ENCODE measurements around the gene SHC2. TPM values are rescaled to one million over a fixed set of nuclear protein-coding genes. Genes with fewer than 3 reads are reported as not detected.

Gene SHC2
- total and polyA plus RNA-seq, 2 donors from 2014 or later = 10.7 to 24.4 TPM

DNA sequence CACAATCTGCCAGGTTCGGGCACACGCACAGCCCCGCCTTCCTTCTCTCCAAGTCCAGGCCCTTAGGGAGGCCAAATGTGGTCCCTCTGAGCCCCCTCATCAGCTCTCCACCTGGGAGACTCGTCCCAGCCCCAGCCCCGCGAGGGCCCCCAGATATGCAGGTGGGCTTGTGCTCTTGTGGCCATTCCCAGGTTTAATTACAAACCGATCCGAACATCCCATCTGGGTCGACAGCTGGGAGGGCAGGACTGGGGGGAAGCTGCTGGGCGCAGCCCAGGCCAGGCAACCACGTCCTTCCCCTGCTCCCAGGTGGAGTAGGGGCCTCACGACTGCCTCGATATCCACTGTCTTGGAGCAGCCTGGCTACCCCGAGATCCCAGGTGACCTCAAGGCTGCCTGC is 44.4 kb downstream of the SHC2 start:
- H3K36me3 ChIP-seq (ENCODE audit: control insufficient read depth in 2 of 3, insufficient read depth in 3 of 3, low read length in 3 of 3) = no peaks in the 10 kb centered on the region
- FAIRE-seq (no peak), DNase-seq (no peak)
- H3K4me3 ChIP-seq (ENCODE audit: low read length in 3 of 3) = no peak overlapping the region
- intact Hi-C loops (cut with DNase I) = no loop called here
- no peaks in the 10 kb centered on the region for H3K27me3 ChIP-seq (ENCODE audit: control insufficient read depth, insufficient read depth, low read length)
- no peak overlapping the region for H3K9ac ChIP-seq (ENCODE audit: low read length in 3 of 3)
- TF ChIP-seq, protein P1, sequence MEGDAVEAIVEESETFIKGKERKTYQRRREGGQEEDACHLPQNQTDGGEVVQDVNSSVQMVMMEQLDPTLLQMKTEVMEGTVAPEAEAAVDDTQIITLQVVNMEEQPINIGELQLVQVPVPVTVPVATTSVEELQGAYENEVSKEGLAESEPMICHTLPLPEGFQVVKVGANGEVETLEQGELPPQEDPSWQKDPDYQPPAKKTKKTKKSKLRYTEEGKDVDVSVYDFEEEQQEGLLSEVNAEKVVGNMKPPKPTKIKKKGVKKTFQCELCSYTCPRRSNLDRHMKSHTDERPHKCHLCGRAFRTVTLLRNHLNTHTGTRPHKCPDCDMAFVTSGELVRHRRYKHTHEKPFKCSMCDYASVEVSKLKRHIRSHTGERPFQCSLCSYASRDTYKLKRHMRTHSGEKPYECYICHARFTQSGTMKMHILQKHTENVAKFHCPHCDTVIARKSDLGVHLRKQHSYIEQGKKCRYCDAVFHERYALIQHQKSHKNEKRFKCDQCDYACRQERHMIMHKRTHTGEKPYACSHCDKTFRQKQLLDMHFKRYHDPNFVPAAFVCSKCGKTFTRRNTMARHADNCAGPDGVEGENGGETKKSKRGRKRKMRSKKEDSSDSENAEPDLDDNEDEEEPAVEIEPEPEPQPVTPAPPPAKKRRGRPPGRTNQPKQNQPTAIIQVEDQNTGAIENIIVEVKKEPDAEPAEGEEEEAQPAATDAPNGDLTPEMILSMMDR (IDR thresholded peaks at IDR 0.05; ENCODE audit: borderline replicate concordance, extremely low read depth, insufficient read depth) = no peak
- no peaks in the 10 kb centered on the region for H3K9me3 ChIP-seq (ENCODE audit: control insufficient read depth in 2 of 3, insufficient read depth in 1 of 3, low read length in 3 of 3)
- H3K4me1 ChIP-seq (ENCODE audit: control insufficient read depth in 2 of 3, insufficient read depth in 2 of 3, low read depth in 1 of 3, low read length in 3 of 3) = no peaks in the 10 kb centered on the region
- H3K27ac ChIP-seq (ENCODE audit: low read depth in 2 of 2, low read length in 2 of 2) = no peak overlapping the region

DNA sequence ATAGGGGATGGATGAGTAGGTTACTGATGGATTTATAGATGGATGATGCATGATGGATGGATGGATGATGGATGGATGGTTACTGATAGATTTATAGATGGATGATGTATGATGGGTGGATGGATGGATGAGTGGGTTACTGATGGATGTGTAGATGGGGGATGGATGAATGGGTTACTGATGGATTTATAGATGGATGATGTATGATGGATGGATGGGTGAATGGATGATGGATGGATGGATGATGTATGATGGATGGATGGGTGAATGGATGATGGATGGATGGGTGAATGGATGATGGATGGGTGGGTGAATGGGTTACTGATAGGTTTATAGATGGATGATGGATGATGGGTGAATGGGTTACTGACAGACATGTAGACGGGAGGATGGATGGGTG is 45.5 kb downstream of the SHC2 start:
- Histone ChIP-seq H3K9me3 (ENCODE audit: control insufficient read depth in 2 of 3, insufficient read depth in 1 of 3, low read length in 3 of 3) (no peaks in the 10 kb centered on the region), H3K27me3 (ENCODE audit: control insufficient read depth, insufficient read depth, low read length) (no peaks in the 10 kb centered on the region), H3K4me3 (ENCODE audit: low read length in 3 of 3) (no peak overlapping the region), H3K27ac (ENCODE audit: low read depth in 2 of 2, low read length in 2 of 2) (no peak overlapping the region), H3K9ac (ENCODE audit: low read length in 3 of 3) (no peak overlapping the region), H3K4me1 (ENCODE audit: control insufficient read depth in 2 of 3, insufficient read depth in 2 of 3, low read depth in 1 of 3, low read length in 3 of 3) (no peaks in the 10 kb centered on the region), H3K36me3 (ENCODE audit: control insufficient read depth in 2 of 3, insufficient read depth in 3 of 3, low read length in 3 of 3) (no peaks in the 10 kb centered on the region)
- DNase-seq = no peak
- intact Hi-C loops (cut with DNase I) = no loop called here
- no peak for FAIRE-seq
- TF ChIP-seq, protein P1 (IDR thresholded peaks at IDR 0.05; ENCODE audit: borderline replicate concordance, extremely low read depth, insufficient read depth) = no peak

DNA sequence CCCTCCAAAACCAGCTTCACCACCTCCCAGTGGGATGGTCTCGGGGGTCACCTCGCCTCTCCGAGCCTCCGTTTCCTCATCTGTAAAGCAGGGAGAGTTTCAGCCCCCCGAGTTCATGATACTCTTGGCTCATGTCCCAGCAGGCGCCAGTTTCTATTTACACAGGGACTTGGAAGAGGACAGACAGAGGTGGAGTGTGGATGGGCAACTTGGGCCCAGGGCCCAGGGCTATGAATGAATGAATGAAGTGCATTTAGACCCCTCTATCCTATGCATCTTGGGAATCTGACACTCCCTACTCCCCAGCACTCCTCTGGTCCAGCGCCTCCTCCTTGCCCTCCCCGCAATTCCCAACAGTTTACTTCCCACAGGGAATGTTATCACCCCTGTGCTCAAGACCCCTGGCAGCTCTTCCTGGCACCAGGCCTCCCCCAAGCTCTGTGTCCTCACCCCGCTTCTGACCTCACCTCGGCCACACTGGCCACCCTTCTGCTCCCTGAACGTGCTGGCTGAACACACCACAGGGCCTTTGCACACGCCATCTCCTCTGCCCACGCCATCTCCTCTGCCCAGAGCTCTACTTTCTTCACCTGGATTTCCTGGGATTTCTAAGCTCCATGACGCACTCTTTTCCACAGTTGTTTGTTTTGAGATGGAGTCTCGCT is 46.9 kb downstream of the SHC2 start:
- H3K9ac ChIP-seq (ENCODE audit: low read length in 3 of 3) = no peak overlapping the region
- H3K4me3 ChIP-seq (ENCODE audit: low read length in 3 of 3) = no peak overlapping the region
- no peak for FAIRE-seq
- TF ChIP-seq, protein P1 (IDR thresholded peaks at IDR 0.05; ENCODE audit: borderline replicate concordance, extremely low read depth, insufficient read depth) = no peak
- no peaks in the 10 kb centered on the region for H3K27me3 ChIP-seq (ENCODE audit: control insufficient read depth, insufficient read depth, low read length)
- no peak for DNase-seq
- H3K9me3 ChIP-seq (ENCODE audit: control insufficient read depth in 2 of 3, insufficient read depth in 1 of 3, low read length in 3 of 3) = no peaks in the 10 kb centered on the region
- intact Hi-C loops (cut with DNase I) = no loop called here
- peaks cover 0 to 3% (median 0%) of the 10 kb centered on the region in 3 donors for H3K4me1 ChIP-seq (ENCODE audit: control insufficient read depth in 2 of 3, insufficient read depth in 2 of 3, low read depth in 1 of 3, low read length in 3 of 3)
- no peak overlapping the region for H3K27ac ChIP-seq (ENCODE audit: low read depth in 2 of 2, low read length in 2 of 2)
- H3K36me3 ChIP-seq (ENCODE audit: control insufficient read depth in 2 of 3, insufficient read depth in 3 of 3, low read length in 3 of 3) = no peaks in the 10 kb centered on the region

Data from kidney (tissue), 14 donors.